Measurements from ENCODE around the gene SH3RF3. TPM values are rescaled to one million over a fixed set of nuclear protein-coding genes. Genes with fewer than 3 reads are reported as not detected.

The SH3RF3 gene
- total and polyA plus RNA-seq, 9 of the 15 experiments (the other 6 are each of a cell fraction or from before 2014, with no cell fraction given) = 0.02 TPM; not detected in 8

DNA sequence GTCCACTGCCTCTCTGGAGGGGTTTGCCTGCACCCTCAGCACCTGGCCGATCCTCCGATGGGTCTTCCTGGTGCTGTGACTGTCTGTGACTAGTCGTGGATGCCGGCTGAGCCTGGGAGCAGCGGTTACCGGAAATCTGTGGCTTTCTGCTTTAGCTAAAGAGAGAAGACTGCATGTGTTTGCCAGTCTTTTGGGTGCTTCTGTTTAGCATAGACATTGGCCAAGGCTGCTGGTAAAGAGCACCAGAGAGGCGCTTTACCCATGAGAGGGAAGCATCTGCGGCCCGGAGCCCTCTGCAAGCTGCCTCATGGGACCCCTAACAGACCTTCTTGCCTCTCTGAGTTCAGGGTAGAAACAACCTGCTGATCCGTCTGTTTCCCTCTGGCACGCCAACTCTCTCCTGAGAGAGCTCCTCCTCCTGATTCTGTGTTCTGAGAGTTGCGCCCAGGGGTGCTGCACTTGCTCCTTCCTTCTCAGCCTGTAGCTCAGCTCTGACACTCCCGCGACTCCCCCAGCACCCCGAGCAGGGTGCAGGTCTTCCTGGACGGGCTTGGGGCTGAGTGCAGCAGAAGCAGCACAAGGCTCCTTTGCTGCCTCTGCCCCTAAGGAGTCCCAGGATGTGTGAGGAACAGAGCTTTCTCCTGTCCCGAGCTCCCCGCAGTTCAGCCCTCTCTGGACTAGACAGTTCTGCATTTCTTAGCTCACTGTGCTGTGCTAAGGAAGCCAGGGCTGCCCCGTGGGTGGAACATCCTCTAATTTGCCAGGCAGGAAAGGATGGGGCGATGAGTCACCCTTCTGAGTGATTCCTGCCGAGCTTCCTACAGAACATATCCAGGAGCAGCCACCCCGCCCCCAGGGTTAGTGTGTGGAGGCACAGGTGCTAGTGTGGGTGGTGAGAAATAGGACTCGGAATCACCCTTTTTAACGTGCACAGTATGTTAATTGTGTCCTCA lies 203.2 kb downstream of the SH3RF3 start:
- 0% methylated on average over 24 of the region's 24 CpGs for WGBS (ENCODE audit: insufficient coverage, low coverage, missing lambda C conversion rate)
- ChIA-PET POLR2A (interaction anchor here (0.6 to 1.4 kb wide), 2 partner anchors 10 to 173 kb away, joined by 3 read pairs; no protein-coding TSS in a partner anchor), CTCF (ENCODE audit: low intra/inter-chr PET ratio) (no interaction called here)
- no peak overlapping the region for H3K4me2 ChIP-seq (ENCODE audit: insufficient read depth, low read length)
- FAIRE-seq (no peak), DNase-seq (ENCODE audit: extremely low read depth in 1 of 4, low spot score in 3 of 4) (peak in 1 of 4 experiments; percentile 24), ATAC-seq (no peak)
- H4K20me1 ChIP-seq (replicated peaks; ENCODE audit: control insufficient read depth, insufficient read depth, low read length) = no peaks in the 10 kb centered on the region
- H3K79me2 ChIP-seq (ENCODE audit: control insufficient read depth, insufficient read depth, low read length) = no peaks in the 10 kb centered on the region
- no TSS peak for BruUV-seq (replicated peaks)
- peaks cover 10 to 35% of the 10 kb centered on the region in 2 experiments; a peak in 4 of 5 replicates for H3K27me3 ChIP-seq (ENCODE audit: control insufficient read depth in 2 of 2, insufficient read depth in 2 of 2, low read length in 2 of 2)
- H3K36me3 ChIP-seq (ENCODE audit: control insufficient read depth, insufficient read depth, low read length) = no peaks in the 10 kb centered on the region
- H3K9ac ChIP-seq (ENCODE audit: insufficient read depth in 1 of 2, low read depth in 2 of 2, low read length in 2 of 2) = no peak overlapping the region; a peak in 1 of 4 replicates
- H3K9me3 ChIP-seq (replicated peaks; ENCODE audit: control insufficient read depth, insufficient read depth, low read depth, low read length) = no peaks in the 10 kb centered on the region
- in situ Hi-C loops (cut with MboI) (no loop called here), intact Hi-C loops (cut with micrococcal nuclease) (no loop called here)
- no peak overlapping the region for H3K27ac ChIP-seq (ENCODE audit: extremely low read depth, low read depth, low read length)
- no peak overlapping the region for H2AFZ ChIP-seq (ENCODE audit: low read depth, low read length)
- H3K4me1 ChIP-seq (replicated peaks in 1 of 2; ENCODE audit: control insufficient read depth in 2 of 2, insufficient read depth in 2 of 2, low read length in 2 of 2) = no peaks in the 10 kb centered on the region; a peak in 1 of 5 replicates
- no peak overlapping the region for H3K4me3 ChIP-seq
- TF ChIP-seq RBM17 (IDR thresholded peaks at IDR 0.05; ENCODE audit: borderline replicate concordance, low read depth, low read length) = no peak
- TF ChIP-seq RFX5 (IDR thresholded peaks at IDR 0.05; ENCODE audit: low read depth, low read length) = no peak
- 0 out of 2 replicates have a peak, but pooled peaks have one; percentile 16 for TF ChIP-seq JUN (IDR thresholded peaks at IDR 0.05; ENCODE audit: borderline replicate concordance, low read depth, low read length)
- no peak for TF ChIP-seq JUN (CRISPR knock-in tag; IDR thresholded peaks at IDR 0.05; ENCODE audit: borderline replicate concordance)
- TF ChIP-seq EGR1 (conservative IDR thresholded peaks at IDR 0.05) = peak; percentile 38
- no peak for TF ChIP-seq TCF7L2 (IDR thresholded peaks at IDR 0.05; ENCODE audit: low read depth, low read length)
- TF ChIP-seq TAF1 (IDR thresholded peaks at IDR 0.05; ENCODE audit: control insufficient read depth, extremely low read depth, insufficient read depth, low read length, severe bottlenecking) = no peak
- TF ChIP-seq ZKSCAN8 (CRISPR knock-in tag; IDR thresholded peaks at IDR 0.05) = no peak
- TF ChIP-seq ZBTB1 (CRISPR knock-in tag; IDR thresholded peaks at IDR 0.05; ENCODE audit: borderline replicate concordance, low read depth) = no peak
- TF ChIP-seq, protein P1, sequence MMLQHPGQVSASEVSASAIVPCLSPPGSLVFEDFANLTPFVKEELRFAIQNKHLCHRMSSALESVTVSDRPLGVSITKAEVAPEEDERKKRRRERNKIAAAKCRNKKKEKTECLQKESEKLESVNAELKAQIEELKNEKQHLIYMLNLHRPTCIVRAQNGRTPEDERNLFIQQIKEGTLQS (IDR thresholded peaks at IDR 0.05) = peak; percentile 49; the same call in 1 of the 2 replicates
- TF ChIP-seq, protein P1 (CRISPR knock-in tag; conservative IDR thresholded peaks at IDR 0.05) = no peak
- TF ChIP-seq ZNF384 (IDR thresholded peaks at IDR 0.05; ENCODE audit: low read depth, low read length) = no peak
- TF ChIP-seq NCOA6 (IDR thresholded peaks at IDR 0.05) = no peak
- TF ChIP-seq FOSL1 (tag; conservative IDR thresholded peaks at IDR 0.05) = 0 out of 2 replicates have a peak, but pooled peaks have one; percentile 41
- TF ChIP-seq JUND (IDR thresholded peaks at IDR 0.05; ENCODE audit: borderline replicate concordance, low read depth, low read length) = peak; percentile 70; the same call in 1 of the 2 replicates
- no peak for TF ChIP-seq JUND (tag; IDR thresholded peaks at IDR 0.05; ENCODE audit: borderline replicate concordance, low read depth, low read length)
- no peaks in the 10 kb centered on the region for H3K9me1 ChIP-seq (ENCODE audit: control insufficient read depth, insufficient read depth, low read length)
